SU-DHL-6 (cell line): ENCODE data around the gene HUS1.

Source experiments
- EZH2phosphoT487 ChIP-seq: fragments of 200-600 bp; sonication (generic), shearing (Covaris generic); conservative IDR thresholded peaks from 2 replicates; pipeline ENCODE4 v1.6.1; 2018; ENCODE audit warnings: mild to moderate bottlenecking, antibody characterized with exemption, low read length, moderate library complexity, mixed read lengths
- TF ChIP-seq, protein P1 (sequence below): fragments of 200-600 bp; sonication (generic); IDR thresholded peaks from one replicate; pipeline ENCODE4 v1.5.1; 2017; ENCODE audit warnings: antibody characterized with exemption, mild to moderate bottlenecking, low read length, moderate library complexity; ENCODE audit not compliant: insufficient read depth, poor library complexity, severe bottlenecking

- no peak for TF ChIP-seq EZH2phosphoT487
- TF ChIP-seq, protein P1, sequence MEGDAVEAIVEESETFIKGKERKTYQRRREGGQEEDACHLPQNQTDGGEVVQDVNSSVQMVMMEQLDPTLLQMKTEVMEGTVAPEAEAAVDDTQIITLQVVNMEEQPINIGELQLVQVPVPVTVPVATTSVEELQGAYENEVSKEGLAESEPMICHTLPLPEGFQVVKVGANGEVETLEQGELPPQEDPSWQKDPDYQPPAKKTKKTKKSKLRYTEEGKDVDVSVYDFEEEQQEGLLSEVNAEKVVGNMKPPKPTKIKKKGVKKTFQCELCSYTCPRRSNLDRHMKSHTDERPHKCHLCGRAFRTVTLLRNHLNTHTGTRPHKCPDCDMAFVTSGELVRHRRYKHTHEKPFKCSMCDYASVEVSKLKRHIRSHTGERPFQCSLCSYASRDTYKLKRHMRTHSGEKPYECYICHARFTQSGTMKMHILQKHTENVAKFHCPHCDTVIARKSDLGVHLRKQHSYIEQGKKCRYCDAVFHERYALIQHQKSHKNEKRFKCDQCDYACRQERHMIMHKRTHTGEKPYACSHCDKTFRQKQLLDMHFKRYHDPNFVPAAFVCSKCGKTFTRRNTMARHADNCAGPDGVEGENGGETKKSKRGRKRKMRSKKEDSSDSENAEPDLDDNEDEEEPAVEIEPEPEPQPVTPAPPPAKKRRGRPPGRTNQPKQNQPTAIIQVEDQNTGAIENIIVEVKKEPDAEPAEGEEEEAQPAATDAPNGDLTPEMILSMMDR = no peak
Measured at GRCh38 chr7:48028938-48029337, 49.5 kb upstream of the HUS1 start, which contains the start of gene SUN3.
